T-cell (primary cell): ENCODE measurements around the gene GLCE. TPM values are rescaled to one million over a fixed set of nuclear protein-coding genes. Genes with fewer than 3 reads are reported as not detected.

Experiments used
- ATAC-seq, 4 experiments: fragments of 200-7000 bp in 3 of 4; fragments of 150-1000 bp in 1 of 4; cut with Tn5 transposase; replicated peaks in 1 of 4; 1 replicate in 3 of 4; 2 replicates in 1 of 4; pipeline ENCODE4 v1.10.0; 2021; ENCODE audit warnings: moderate library complexity in 3 of 4, mild to moderate bottlenecking in 2 of 4, moderate number of reproducible peaks in 1 of 4
- CTCF ChIA-PET, 2 donors: fragments of 300-600 bp; sonication (Branson Sonifier 250); formaldehyde crosslinking; loops; one replicate each; lab custom pipeline; 2022; ENCODE audit warnings: antibody characterized with exemption in 2 of 2; lab: Charles Lee
- POLR2A ChIA-PET, 2 donors: fragments of 300-600 bp; sonication (Branson Sonifier 250); formaldehyde crosslinking; loops; one replicate each; lab custom pipeline; 2022; ENCODE audit warnings: antibody characterized with exemption in 2 of 2; lab: Charles Lee
- DNase-seq, 35 experiments: peaks; one replicate each; pipeline versions ENCODE4 v3.0.0 to v3.0.0-alpha.2; 2013 to 2023
- H3K27ac ChIP-seq: one replicate; pipeline ENCODE4 v1.5.1; 2013; ENCODE audit warnings: low read length
- H3K27me3 ChIP-seq, 2 experiments: replicated peaks in 1 of 2; 1 replicate in 1 of 2; 2 replicates in 1 of 2; pipeline versions ENCODE4 v1.6.1 to v1.7.0; 2013; ENCODE audit warnings: low read length in 1 of 2, mixed read lengths in 1 of 2; ENCODE audit not compliant: control insufficient read depth in 2 of 2, insufficient read depth in 2 of 2; ENCODE audit errors: extremely low read depth in 1 of 2
- H3K36me3 ChIP-seq, 2 donors: 1 replicate in 1 of 2; 2 replicates in 1 of 2; pipeline versions ENCODE4 v1.6.1 to v1.7.0; 2013; ENCODE audit warnings: low read length in 1 of 2; ENCODE audit not compliant: control insufficient read depth in 2 of 2, insufficient read depth in 1 of 2; ENCODE audit errors: extremely low read depth in 1 of 2
- H3K4me1 ChIP-seq, 2 experiments: 1 replicate in 1 of 2; 2 replicates in 1 of 2; pipeline versions ENCODE4 v1.6.1 to v1.7.0; 2013; ENCODE audit warnings: low read length in 2 of 2, mixed read lengths in 1 of 2; ENCODE audit not compliant: insufficient read depth in 2 of 2, control insufficient read depth in 1 of 2; ENCODE audit errors: extremely low read depth in 1 of 2
- H3K4me3 ChIP-seq, 2 donors: 1 replicate in 1 of 2; 2 replicates in 1 of 2; pipeline versions ENCODE4 v1.5.1 to v1.7.0; 2013; ENCODE audit warnings: mild to moderate bottlenecking in 2 of 2, low read length in 1 of 2, moderate library complexity in 1 of 2; ENCODE audit not compliant: control insufficient read depth in 1 of 2; ENCODE audit errors: extremely low read depth in 1 of 2
- H3K9me3 ChIP-seq: 2 replicates; pipeline ENCODE4 v1.7.0; 2013
- H3K27ac Mint-ChIP-seq, 2 donors: one replicate each; pipeline ENCODE4 v1.8.0; 2020 to 2021; ENCODE audit warnings: mild to moderate bottlenecking in 2 of 2, mixed read lengths in 2 of 2
- H3K27me3 Mint-ChIP-seq, 2 donors: one replicate each; pipeline ENCODE4 v1.8.0; 2021 to 2022; ENCODE audit warnings: mixed read lengths in 2 of 2
- H3K36me3 Mint-ChIP-seq: one replicate; pipeline ENCODE4 v1.8.0; 2021; ENCODE audit warnings: mixed read lengths
- H3K4me1 Mint-ChIP-seq, 3 donors: one replicate each; pipeline ENCODE4 v1.8.0; 2020 to 2022; ENCODE audit warnings: mixed read lengths in 3 of 3, mild to moderate bottlenecking in 1 of 3
- H3K4me3 Mint-ChIP-seq, 3 donors: one replicate each; pipeline ENCODE4 v1.8.0; 2020 to 2022; ENCODE audit warnings: mild to moderate bottlenecking in 3 of 3, mixed read lengths in 3 of 3, moderate library complexity in 3 of 3
- H3K9me3 Mint-ChIP-seq, 3 donors: one replicate each; pipeline ENCODE4 v1.8.0; 2020 to 2022; ENCODE audit warnings: mixed read lengths in 3 of 3
- WGBS: methylation state at CpG from one replicate; pipeline ENCODE4 v1.1.5; 2013; ENCODE audit warnings: missing lambda C conversion rate; ENCODE audit not compliant: insufficient coverage; 5-methylcytosine and 5-hydroxymethylcytosine counted together
- total RNA-seq, 35 experiments: library from RNA in 6 of 35; stranded (reverse) in 6 of 35; fragments of 120-200 nt in 1 of 35; gene quantifications; one replicate each; pipeline versions ENCODE4 v1.2.1 to v1.2.4 and lab custom pipeline; 2013 to 2026

The GLCE gene
- total RNA-seq, 5 donors from 2014 or later (not counting 1 experiment from before 2014, with no cell fraction given), result 5.1 to 6.6 (median 5.5) TPM

DNA sequence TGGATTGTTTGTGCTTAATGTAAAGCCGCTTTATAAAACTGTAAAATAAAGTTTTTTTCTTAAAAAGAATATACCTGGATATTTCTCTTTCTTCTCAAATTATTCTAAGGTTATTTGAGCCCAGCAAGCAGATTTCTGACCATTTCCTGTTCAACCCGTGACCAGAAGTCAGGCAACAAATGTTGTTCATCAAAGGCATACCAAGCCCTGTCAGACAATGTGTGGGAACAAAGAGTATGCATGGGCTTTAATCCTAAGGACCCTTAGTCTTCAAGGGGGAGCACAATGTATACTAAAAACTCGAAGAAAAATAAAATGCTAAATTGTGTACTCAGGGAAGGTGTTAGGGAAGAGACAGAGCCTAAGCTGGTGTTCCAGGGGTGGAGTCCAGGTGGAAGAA lies 111.7 kb downstream of the GLCE start:
- no peak for ATAC-seq
- Mint-ChIP-seq H3K27ac (no peak overlapping the region), H3K9me3 (no peaks in the 10 kb centered on the region), H3K4me1 (no peaks in the 10 kb centered on the region), H3K4me3 (no peak overlapping the region), H3K36me3 (peaks cover 11% of the 10 kb centered on the region), H3K27me3 (peaks cover 2 to 6% of the 10 kb centered on the region in 2 donors)
- ChIA-PET POLR2A (no interaction called here), CTCF (no interaction called here)
- H3K9me3 ChIP-seq, result no peaks in the 10 kb centered on the region
- no peak overlapping the region for H3K4me3 ChIP-seq
- DNase-seq, result no peak
- no peak overlapping the region for H3K27ac ChIP-seq
- no peaks in the 10 kb centered on the region for H3K27me3 ChIP-seq
- 76% methylated on average over 2 of the region's 3 CpGs for WGBS
- peaks cover 0 to 5% of the 10 kb centered on the region in 2 donors for H3K36me3 ChIP-seq
- H3K4me1 ChIP-seq, result no peaks in the 10 kb centered on the region

DNA sequence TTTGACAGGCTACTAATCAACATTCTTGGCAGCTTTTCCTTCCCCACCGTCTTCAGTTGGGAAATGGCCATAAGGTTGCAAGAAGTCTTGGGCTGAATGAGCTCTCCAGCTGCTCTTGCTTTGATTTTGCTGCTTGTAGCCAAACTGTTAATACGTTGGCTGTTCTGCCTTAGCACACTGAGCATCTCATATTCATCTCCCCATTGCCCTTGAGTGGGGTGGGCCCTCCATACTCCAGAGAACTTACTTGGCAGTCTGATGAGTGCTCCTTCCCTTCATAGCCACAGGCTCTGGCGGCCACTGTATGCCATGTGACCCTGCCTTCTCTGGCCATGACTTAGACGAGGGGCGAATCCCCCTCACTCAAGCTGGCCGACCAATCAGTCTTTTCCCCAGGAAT lies 112.5 kb downstream of the GLCE start:
- CTCF ChIA-PET, result no interaction called here
- no peaks in the 10 kb centered on the region for H3K9me3 Mint-ChIP-seq
- Histone ChIP-seq H3K9me3 (no peaks in the 10 kb centered on the region), H3K4me3 (no peak overlapping the region), H3K36me3 (peaks cover 0 to 5% of the 10 kb centered on the region in 2 donors), H3K27me3 (no peaks in the 10 kb centered on the region), H3K4me1 (no peaks in the 10 kb centered on the region), H3K27ac (no peak overlapping the region)
- no peaks in the 10 kb centered on the region for H3K4me1 Mint-ChIP-seq
- POLR2A ChIA-PET, result no interaction called here
- H3K27me3 Mint-ChIP-seq, result peaks cover 5 to 6% of the 10 kb centered on the region in 2 donors
- no peak overlapping the region for H3K27ac Mint-ChIP-seq
- no peak for DNase-seq
- ATAC-seq, result no peak
- H3K36me3 Mint-ChIP-seq, result peaks cover 11% of the 10 kb centered on the region
- no peak overlapping the region for H3K4me3 Mint-ChIP-seq
- WGBS, result 92% methylated on average over 2 of the region's 6 CpGs

DNA sequence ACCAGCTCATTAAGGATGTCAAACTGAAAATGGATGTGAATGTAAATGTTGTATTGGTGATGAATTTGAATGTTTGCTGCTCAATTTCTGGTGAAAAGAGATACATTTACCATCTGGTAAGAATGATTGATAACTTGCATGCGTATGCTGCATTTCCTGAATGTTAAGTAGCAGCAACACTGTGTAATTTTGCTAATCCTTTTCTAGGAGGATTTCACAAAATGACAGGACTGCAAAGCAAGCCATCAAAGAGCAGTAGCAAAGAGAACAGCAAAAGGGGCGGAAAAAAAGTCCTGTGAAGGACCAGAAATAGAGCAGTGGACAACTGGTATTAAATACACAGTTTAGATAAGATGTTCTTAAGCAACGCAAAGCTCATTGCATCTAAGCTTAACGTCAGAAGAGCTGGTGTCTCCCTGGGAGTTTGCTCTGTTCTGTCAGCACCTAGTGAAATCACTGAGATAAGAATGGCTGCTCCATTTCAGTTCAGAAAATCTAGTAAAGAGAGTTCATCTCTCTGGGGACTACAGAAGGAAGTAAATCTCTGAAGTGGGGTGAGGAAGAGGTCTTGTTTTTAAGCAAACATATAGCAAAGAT lies 114.7 kb downstream of the GLCE start:
- H3K27me3 ChIP-seq, result peaks cover 0 to 4% of the 10 kb centered on the region in 2 experiments
- no peak overlapping the region for H3K4me3 Mint-ChIP-seq
- WGBS, result 89% methylated on average over 3 of the region's 4 CpGs
- no peaks in the 10 kb centered on the region for H3K36me3 ChIP-seq
- H3K27ac Mint-ChIP-seq, result no peak overlapping the region
- no peaks in the 10 kb centered on the region for H3K9me3 ChIP-seq
- H3K27ac ChIP-seq, result no peak overlapping the region
- H3K27me3 Mint-ChIP-seq, result peaks cover 5 to 10% of the 10 kb centered on the region in 2 donors
- no peaks in the 10 kb centered on the region for H3K4me1 Mint-ChIP-seq
- no peaks in the 10 kb centered on the region for H3K9me3 Mint-ChIP-seq
- CTCF ChIA-PET, result no interaction called here
- POLR2A ChIA-PET, result interaction anchor here in 1 of 2 donors (0.6 kb wide), 1 partner anchor 38 kb away, joined by 4 read pairs; no protein-coding TSS in a partner anchor
- no peak overlapping the region for H3K4me3 ChIP-seq
- ATAC-seq (no peak), DNase-seq (no peak)
- H3K4me1 ChIP-seq, result no peaks in the 10 kb centered on the region
- H3K36me3 Mint-ChIP-seq, result no peaks in the 10 kb centered on the region

DNA sequence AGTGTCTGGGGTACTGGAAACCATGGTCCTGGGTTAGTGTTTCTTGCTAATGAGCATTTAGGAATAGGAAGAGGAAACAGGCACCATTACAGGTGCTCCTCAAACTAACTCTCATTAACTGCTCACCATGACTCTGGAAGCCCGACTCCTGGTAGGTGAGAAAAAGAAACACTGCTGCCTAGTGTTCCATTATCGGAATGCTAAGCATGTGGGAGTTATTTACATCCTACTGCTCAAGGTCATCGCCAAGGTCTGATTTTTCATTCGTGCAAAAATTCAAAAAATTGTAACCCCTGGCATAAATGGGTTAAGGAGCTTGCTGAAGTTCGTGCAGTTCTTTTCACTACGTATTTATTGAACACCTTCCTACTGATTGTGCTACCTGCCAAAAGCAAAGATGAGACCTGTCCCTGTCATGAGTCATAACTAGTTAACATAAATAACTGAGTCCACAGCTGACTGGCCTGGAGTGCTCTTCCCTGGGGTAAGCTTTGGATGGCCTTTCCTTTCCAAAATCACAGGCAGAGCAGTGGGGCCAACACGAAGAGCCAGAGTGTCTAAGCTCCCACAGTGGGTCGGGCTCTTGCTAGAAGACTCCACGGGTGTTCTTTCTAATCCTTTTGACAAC lies 115.6 kb downstream of the GLCE start:
- H3K4me3 ChIP-seq, result no peak overlapping the region
- no peaks in the 10 kb centered on the region for H3K36me3 ChIP-seq
- no peak for DNase-seq
- H3K27ac Mint-ChIP-seq, result no peak overlapping the region
- ATAC-seq, result no peak
- no peaks in the 10 kb centered on the region for H3K9me3 ChIP-seq
- H3K9me3 Mint-ChIP-seq, result no peaks in the 10 kb centered on the region
- ChIA-PET CTCF (no interaction called here), POLR2A (no interaction called here)
- no peak overlapping the region for H3K4me3 Mint-ChIP-seq
- 81% methylated on average over 7 of the region's 9 CpGs for WGBS
- no peak overlapping the region for H3K27ac ChIP-seq
- peaks cover 5 to 10% of the 10 kb centered on the region in 2 donors for H3K27me3 Mint-ChIP-seq
- H3K4me1 ChIP-seq, result no peaks in the 10 kb centered on the region
- no peaks in the 10 kb centered on the region for H3K4me1 Mint-ChIP-seq
- peaks cover 0 to 4% of the 10 kb centered on the region in 2 experiments for H3K27me3 ChIP-seq
- H3K36me3 Mint-ChIP-seq, result no peaks in the 10 kb centered on the region

DNA sequence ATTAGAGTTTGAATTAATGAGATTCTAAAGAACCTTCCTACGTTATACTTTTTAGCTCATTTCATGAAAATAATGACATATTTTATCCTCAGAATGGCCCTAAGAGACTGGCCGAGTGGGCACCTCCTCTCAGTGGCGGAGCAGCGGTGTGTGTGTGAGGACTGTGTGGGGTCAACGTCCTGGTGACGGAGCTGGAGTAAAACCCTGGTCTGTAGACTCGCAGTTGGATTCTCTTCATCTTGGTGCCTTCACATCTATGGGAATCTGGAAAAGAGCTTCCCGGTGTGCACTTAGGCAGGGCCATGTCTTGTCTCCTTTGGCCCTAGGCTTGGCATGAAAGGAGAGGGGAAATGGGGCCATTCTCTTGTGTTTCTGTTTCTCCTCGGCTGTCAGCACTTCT lies 116.9 kb downstream of the GLCE start:
- WGBS, result 95% methylated on average over 4 of the region's 9 CpGs
- POLR2A ChIA-PET, result no interaction called here
- ATAC-seq, result no peak

DNA sequence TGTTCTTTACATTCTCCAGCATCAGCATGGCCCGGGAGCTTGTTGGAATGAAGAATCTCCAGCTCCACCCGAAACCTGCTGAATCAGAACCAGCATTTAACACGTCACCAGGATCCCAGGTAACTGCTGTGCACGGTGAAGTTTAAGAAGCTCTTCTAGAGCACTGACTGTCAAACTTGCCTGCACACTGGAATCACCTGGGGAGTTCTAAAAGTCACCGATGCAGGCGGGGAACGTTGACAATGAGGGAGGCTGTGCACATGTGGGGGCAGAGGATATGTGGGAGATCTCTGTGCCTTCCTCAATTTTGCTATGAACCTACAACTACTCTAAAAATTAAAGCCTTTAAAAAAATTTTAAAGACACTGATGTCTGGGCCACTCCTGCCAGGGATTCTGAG lies 119.2 kb downstream of the GLCE start:
- Mint-ChIP-seq H3K4me1 (no peaks in the 10 kb centered on the region), H3K27me3 (peaks cover 5 to 10% of the 10 kb centered on the region in 2 donors), H3K36me3 (no peaks in the 10 kb centered on the region), H3K9me3 (no peaks in the 10 kb centered on the region), H3K4me3 (no peak overlapping the region), H3K27ac (no peak overlapping the region)
- Histone ChIP-seq H3K27ac (no peak overlapping the region), H3K4me3 (no peak overlapping the region), H3K4me1 (no peaks in the 10 kb centered on the region), H3K27me3 (peaks cover 0 to 6% of the 10 kb centered on the region in 2 experiments), H3K36me3 (no peaks in the 10 kb centered on the region), H3K9me3 (no peaks in the 10 kb centered on the region)
- ChIA-PET CTCF (no interaction called here), POLR2A (no interaction called here)
- ATAC-seq (no peak), DNase-seq (no peak)
- 96% methylated on average over 4 of the region's 7 CpGs for WGBS

More for the DNA sequence above, 116.9 kb downstream of the GLCE start:
- CTCF ChIA-PET, result no interaction called here
- no peaks in the 10 kb centered on the region for H3K4me1 ChIP-seq
- H3K9me3 ChIP-seq, result no peaks in the 10 kb centered on the region
- H3K27me3 ChIP-seq, result peaks cover 0 to 4% of the 10 kb centered on the region in 2 experiments
- Mint-ChIP-seq H3K9me3 (no peaks in the 10 kb centered on the region), H3K27me3 (peaks cover 5 to 10% of the 10 kb centered on the region in 2 donors), H3K4me1 (no peaks in the 10 kb centered on the region), H3K36me3 (no peaks in the 10 kb centered on the region), H3K27ac (no peak overlapping the region), H3K4me3 (no peak overlapping the region)
- no peak overlapping the region for H3K4me3 ChIP-seq
- H3K27ac ChIP-seq, result no peak overlapping the region
- DNase-seq, result no peak
- no peaks in the 10 kb centered on the region for H3K36me3 ChIP-seq
